Stimulated activated CD4-positive, alpha-beta T cell treated with anti-CD3 and anti-CD28 coated beads, Interleukin-4, amount 100 ng/mL, for 24 hours (primary cell): ENCODE results near the gene MSANTD2.

ENCODE experiments used
- DNase-seq: peaks from one replicate; pipeline ENCODE4 v3.0.0-alpha.2; 2020

Gene MSANTD2

GRCh38 chr11:124800226-124800929 is at the start of gene MSANTD2:
MSANTD2 (minus strand) TSS chr11:124800406; CDS start chr11:124800380, 26 bp downstream.
- peak; percentile 78 for DNase-seq

GRCh38 chr11:124846070-124846673 is 46.0 kb upstream of the MSANTD2 start:
- no peak for DNase-seq

GRCh38 chr11:124844664-124845079 is 44.5 kb upstream of the MSANTD2 start:
- DNase-seq = no peak

GRCh38 chr11:124843616-124843910 is 43.4 kb upstream of the MSANTD2 start:
- DNase-seq = no peak

GRCh38 chr11:124842305-124842704 is 42.1 kb upstream of the MSANTD2 start:
- DNase-seq = no peak

GRCh38 chr11:124841840-124842239 is 41.6 kb upstream of the MSANTD2 start:
- no peak for DNase-seq

GRCh38 chr11:124841201-124841600 is 41.0 kb upstream of the MSANTD2 start:
- DNase-seq = no peak

- no peak for DNase-seq
These were observed 40.5 kb upstream of the MSANTD2 start for GRCh38 chr11:124840666-124841065.

GRCh38 chr11:124839972-124840621 is 39.9 kb upstream of the MSANTD2 start:
- DNase-seq = no peak

GRCh38 chr11:124839128-124839971 is 39.1 kb upstream of the MSANTD2 start:
- no peak for DNase-seq

- no peak for DNase-seq
These were observed 38.6 kb upstream of the MSANTD2 start for GRCh38 chr11:124838805-124839127.

- no peak for DNase-seq
These were observed 37.3 kb upstream of the MSANTD2 start for GRCh38 chr11:124837491-124837856.

GRCh38 chr11:124835918-124836317 is 35.7 kb upstream of the MSANTD2 start:
- no peak for DNase-seq

GRCh38 chr11:124834526-124835180 is 34.4 kb upstream of the MSANTD2 start:
- no peak for DNase-seq

- no peak for DNase-seq
These were observed 32.4 kb upstream of the MSANTD2 start for GRCh38 chr11:124832571-124832970.

- no peak for DNase-seq
These were observed 31.7 kb upstream of the MSANTD2 start for GRCh38 chr11:124831897-124832296.

GRCh38 chr11:124830749-124831148 is 30.5 kb upstream of the MSANTD2 start:
- no peak for DNase-seq

- DNase-seq = no peak
These were observed 29.8 kb upstream of the MSANTD2 start for GRCh38 chr11:124829986-124830385.

GRCh38 chr11:124825876-124826275 is 25.7 kb upstream of the MSANTD2 start:
- DNase-seq = no peak

- no peak for DNase-seq
These were observed 23.5 kb upstream of the MSANTD2 start for GRCh38 chr11:124823512-124824376.

- no peak for DNase-seq
These were observed 22.0 kb upstream of the MSANTD2 start for GRCh38 chr11:124821995-124822730.
